ENCODE measurements around the gene TBC1D10A. TPM values are rescaled to one million over a fixed set of nuclear protein-coding genes. Genes with fewer than 3 reads are reported as not detected.

The TBC1D10A gene
- total RNA-seq, 1 donor: 29.8 TPM

GRCh38 chr22:30370641-30371230 lies 44.0 kb upstream of the TBC1D10A start:
- TF ChIP-seq CTCF (IDR thresholded peaks at IDR 0.05; ENCODE audit: insufficient read depth, low read depth, low read length): no peak
- DNase-seq (ENCODE audit: low read depth): no peak

GRCh38 chr22:30368420-30368819 lies 41.7 kb upstream of the TBC1D10A start:
- H3K4me3 ChIP-seq (ENCODE audit: low read depth, low read length): no peak overlapping the region
- DNase-seq (ENCODE audit: low read depth): no peak
- no peak for TF ChIP-seq CTCF (IDR thresholded peaks at IDR 0.05; ENCODE audit: insufficient read depth, low read depth, low read length)

More at GRCh38 chr22:30370641-30371230, 44.0 kb upstream of the TBC1D10A start:
- H3K4me3 ChIP-seq (ENCODE audit: low read depth, low read length): no peak overlapping the region

GRCh38 chr22:30365891-30366290 lies 39.1 kb upstream of the TBC1D10A start:
- no peak for TF ChIP-seq CTCF (IDR thresholded peaks at IDR 0.05; ENCODE audit: insufficient read depth, low read depth, low read length)
- no peak for DNase-seq (ENCODE audit: low read depth)
- no peak overlapping the region for H3K4me3 ChIP-seq (ENCODE audit: low read depth, low read length)

- no peak for TF ChIP-seq CTCF (IDR thresholded peaks at IDR 0.05; ENCODE audit: insufficient read depth, low read depth, low read length)
- no peak overlapping the region for H3K4me3 ChIP-seq (ENCODE audit: low read depth, low read length)
- no peak for DNase-seq (ENCODE audit: low read depth)
Measured at GRCh38 chr22:30362651-30363281, 36.0 kb upstream of the TBC1D10A start.

- no peak for TF ChIP-seq CTCF (IDR thresholded peaks at IDR 0.05; ENCODE audit: insufficient read depth, low read depth, low read length)
- no peak overlapping the region for H3K4me3 ChIP-seq (ENCODE audit: low read depth, low read length)
- no peak for DNase-seq (ENCODE audit: low read depth)
Measured at GRCh38 chr22:30361916-30362650, 35.3 kb upstream of the TBC1D10A start.

GRCh38 chr22:30358541-30358940 lies 31.8 kb upstream of the TBC1D10A start:
- no peak for TF ChIP-seq CTCF (IDR thresholded peaks at IDR 0.05; ENCODE audit: insufficient read depth, low read depth, low read length)
- no peak overlapping the region for H3K4me3 ChIP-seq (ENCODE audit: low read depth, low read length)
- DNase-seq (ENCODE audit: low read depth): no peak

All from fibroblast of villous mesenchyme (primary cell).